ENCODE results near the gene CSF1R. TPM values are rescaled to one million over a fixed set of nuclear protein-coding genes. Genes with fewer than 3 reads are reported as not detected.
"Not testable (repeated sequence)": the region's sequence is repeated elsewhere in the genome, so short reads cannot be mapped to it uniquely, and the experiment has no call there.

Gene CSF1R
- total RNA-seq, 2 donors from 2014 or later: 2.7 to 3.4 TPM

DNA sequence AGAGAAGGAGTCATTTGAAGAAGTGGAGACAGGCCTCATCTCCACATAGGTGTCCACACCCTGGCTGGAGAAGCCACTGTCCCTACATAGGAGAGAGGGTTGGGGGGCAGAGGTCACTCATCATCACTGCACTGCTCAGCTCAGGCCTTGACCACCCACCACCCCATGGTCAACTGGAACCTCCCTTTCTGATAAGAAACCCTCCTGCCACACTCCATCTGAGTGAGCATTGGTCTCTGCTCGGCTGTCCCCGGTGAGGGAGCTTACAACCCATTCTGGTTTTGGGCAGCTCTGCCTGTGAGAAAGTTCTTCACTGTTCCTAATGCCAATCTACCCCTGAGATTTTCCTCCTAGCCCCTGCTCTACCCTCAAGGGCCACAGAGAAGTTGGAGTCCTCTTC is 28.8 kb downstream of the CSF1R start:
- H3K9me3 ChIP-seq (ENCODE audit: control insufficient read depth, low read length, poor library complexity, severe bottlenecking): no peaks in the 10 kb centered on the region
- H3K36me3 Mint-ChIP-seq (ENCODE audit: low read depth): no peaks in the 10 kb centered on the region
- DNase-seq (no peak), ATAC-seq (no peak)
- peaks cover 3% of the 10 kb centered on the region for H3K27me3 Mint-ChIP-seq
- H3K27ac Mint-ChIP-seq: peak overlapping the region; percentile 66
- H3K4me3 Mint-ChIP-seq: no peak overlapping the region
- peaks cover 8% of the 10 kb centered on the region for H3K4me1 Mint-ChIP-seq

GRCh38 chr5:150057052-150057451 is 29.3 kb downstream of the CSF1R start:
- no peak for DNase-seq
- no peaks in the 10 kb centered on the region for H3K36me3 Mint-ChIP-seq (ENCODE audit: low read depth)
- no peak for ATAC-seq
- peak overlapping the region; percentile 66 for H3K27ac Mint-ChIP-seq
- peaks cover 6% of the 10 kb centered on the region for H3K4me1 Mint-ChIP-seq
- H3K9me3 ChIP-seq (ENCODE audit: control insufficient read depth, low read length, poor library complexity, severe bottlenecking): no peaks in the 10 kb centered on the region
- no peak overlapping the region for H3K4me3 Mint-ChIP-seq
- H3K27me3 Mint-ChIP-seq: no peaks in the 10 kb centered on the region

GRCh38 chr5:150056075-150056443 is 30.3 kb downstream of the CSF1R start:
- no peaks in the 10 kb centered on the region for H3K9me3 ChIP-seq (ENCODE audit: control insufficient read depth, low read length, poor library complexity, severe bottlenecking)
- H3K27ac Mint-ChIP-seq: no peak overlapping the region
- H3K27me3 Mint-ChIP-seq: no peaks in the 10 kb centered on the region
- H3K4me1 Mint-ChIP-seq: peaks cover 6% of the 10 kb centered on the region
- H3K36me3 Mint-ChIP-seq (ENCODE audit: low read depth): peaks cover 2% of the 10 kb centered on the region
- H3K4me3 Mint-ChIP-seq: no peak overlapping the region
- DNase-seq (no peak), ATAC-seq (no peak)

- no peak overlapping the region for H3K4me3 Mint-ChIP-seq
- ATAC-seq (no peak), DNase-seq (no peak)
- H3K4me1 Mint-ChIP-seq: peaks cover 6% of the 10 kb centered on the region
- H3K27ac Mint-ChIP-seq: no peak overlapping the region
- no peaks in the 10 kb centered on the region for H3K9me3 ChIP-seq (ENCODE audit: control insufficient read depth, low read length, poor library complexity, severe bottlenecking)
- no peaks in the 10 kb centered on the region for H3K27me3 Mint-ChIP-seq
- H3K36me3 Mint-ChIP-seq (ENCODE audit: low read depth): peaks cover 2% of the 10 kb centered on the region
Observed at GRCh38 chr5:150055326-150056074, 30.9 kb downstream of the CSF1R start.

GRCh38 chr5:150054569-150054968 is 31.8 kb downstream of the CSF1R start:
- peaks cover 5% of the 10 kb centered on the region for H3K36me3 Mint-ChIP-seq (ENCODE audit: low read depth)
- no peak overlapping the region for H3K4me3 Mint-ChIP-seq
- H3K27ac Mint-ChIP-seq: peak overlapping the region; percentile 11
- ATAC-seq (no peak), DNase-seq (no peak)
- H3K4me1 Mint-ChIP-seq: peaks cover 6% of the 10 kb centered on the region
- no peaks in the 10 kb centered on the region for H3K27me3 Mint-ChIP-seq
- H3K9me3 ChIP-seq (ENCODE audit: control insufficient read depth, low read length, poor library complexity, severe bottlenecking): no peaks in the 10 kb centered on the region

- H3K27ac Mint-ChIP-seq: peak overlapping the region; percentile 11
- H3K4me1 Mint-ChIP-seq: peaks cover 6% of the 10 kb centered on the region
- peaks cover 10% of the 10 kb centered on the region for H3K36me3 Mint-ChIP-seq (ENCODE audit: low read depth)
- no peak overlapping the region for H3K4me3 Mint-ChIP-seq
- ATAC-seq (no peak), DNase-seq (no peak)
- H3K27me3 Mint-ChIP-seq: no peaks in the 10 kb centered on the region
- H3K9me3 ChIP-seq (ENCODE audit: control insufficient read depth, low read length, poor library complexity, severe bottlenecking): no peaks in the 10 kb centered on the region
Observed at GRCh38 chr5:150053713-150054392, 32.5 kb downstream of the CSF1R start.

DNA sequence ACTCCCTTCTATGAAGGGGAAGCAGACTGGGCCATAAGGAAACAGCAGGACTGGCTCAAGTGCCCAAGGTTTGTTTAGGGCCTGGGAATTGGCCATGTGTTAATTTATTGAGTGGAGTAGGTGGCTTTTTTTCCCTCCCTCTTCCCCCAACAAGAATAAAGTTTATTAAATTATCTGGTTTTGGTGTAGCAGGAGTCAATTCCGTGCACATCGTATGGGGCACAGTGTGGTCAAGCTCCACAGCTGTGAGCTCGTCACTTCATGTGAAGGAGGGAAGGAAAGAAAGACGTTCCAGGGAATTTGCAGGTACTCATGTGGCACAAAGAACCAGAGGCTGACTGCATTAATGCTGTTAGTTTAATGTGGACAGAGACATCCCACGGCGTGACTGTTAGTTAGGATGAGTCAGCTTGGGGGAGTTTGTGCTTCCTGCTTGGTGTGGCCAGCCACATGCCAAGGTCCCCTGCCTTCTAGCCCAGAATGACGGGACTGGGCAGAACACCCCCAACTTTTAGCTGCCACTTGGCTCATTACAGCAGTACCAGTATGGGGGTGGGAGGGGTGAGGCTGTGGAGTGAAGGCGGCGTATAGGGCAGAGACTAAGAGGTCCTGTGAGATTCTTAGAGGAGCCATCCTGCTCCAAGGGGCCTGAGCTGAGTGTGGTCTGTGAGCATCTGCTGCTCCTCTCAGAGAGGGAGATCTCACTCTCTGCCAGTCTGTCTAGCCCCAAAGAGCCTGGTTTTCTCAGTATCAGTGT is 33.2 kb downstream of the CSF1R start:
- Mint-ChIP-seq H3K4me3 (no peak overlapping the region), H3K27ac (no peak overlapping the region), H3K4me1 (peaks cover 6% of the 10 kb centered on the region), H3K27me3 (no peaks in the 10 kb centered on the region), H3K36me3 (ENCODE audit: low read depth) (peaks cover 12% of the 10 kb centered on the region)
- DNase-seq (no peak), ATAC-seq (no peak)
- H3K9me3 ChIP-seq (ENCODE audit: control insufficient read depth, low read length, poor library complexity, severe bottlenecking): no peaks in the 10 kb centered on the region

GRCh38 chr5:150052226-150052955 is 34.0 kb downstream of the CSF1R start:
- Mint-ChIP-seq H3K27me3 (no peaks in the 10 kb centered on the region), H3K27ac (no peak overlapping the region), H3K36me3 (ENCODE audit: low read depth) (peaks cover 12% of the 10 kb centered on the region), H3K4me1 (peaks cover 4% of the 10 kb centered on the region), H3K4me3 (no peak overlapping the region)
- no peaks in the 10 kb centered on the region for H3K9me3 ChIP-seq (ENCODE audit: control insufficient read depth, low read length, poor library complexity, severe bottlenecking)
- no peak for DNase-seq
- ATAC-seq: no peak

DNA sequence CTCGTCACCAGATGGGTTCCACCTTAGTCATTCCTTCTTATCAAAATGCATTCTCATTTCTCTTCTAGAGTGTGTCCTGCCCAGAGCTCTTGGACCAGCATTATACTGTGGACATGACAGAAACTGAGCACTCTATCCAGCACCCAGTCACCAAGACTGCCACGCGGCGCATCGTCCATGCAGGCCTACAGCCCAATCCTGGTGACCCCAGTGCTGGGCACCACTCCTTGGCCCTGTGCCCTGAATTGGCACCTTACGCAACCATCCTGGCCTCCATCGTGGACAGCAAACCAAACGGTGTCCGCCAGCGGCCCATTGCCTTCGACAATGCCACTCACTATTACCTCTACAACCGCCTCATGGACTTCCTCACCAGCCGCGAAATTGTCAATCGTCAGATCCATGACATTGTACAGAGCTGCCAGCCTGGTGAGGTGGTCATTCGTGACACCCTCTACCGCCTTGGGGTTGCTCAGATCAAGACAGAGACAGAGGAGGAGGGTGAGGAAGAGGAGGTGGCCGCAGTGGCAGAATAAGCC is 34.6 kb downstream of the CSF1R start:
- peaks cover 12% of the 10 kb centered on the region for H3K36me3 Mint-ChIP-seq (ENCODE audit: low read depth)
- ATAC-seq (no peak), DNase-seq (no peak)
- H3K27me3 Mint-ChIP-seq: no peaks in the 10 kb centered on the region
- no peak overlapping the region for H3K4me3 Mint-ChIP-seq
- no peak overlapping the region for H3K27ac Mint-ChIP-seq
- no peaks in the 10 kb centered on the region for H3K9me3 ChIP-seq (ENCODE audit: control insufficient read depth, low read length, poor library complexity, severe bottlenecking)
- H3K4me1 Mint-ChIP-seq: peaks cover 4% of the 10 kb centered on the region

GRCh38 chr5:150050172-150050811 is 36.1 kb downstream of the CSF1R start:
- H3K27me3 Mint-ChIP-seq; H3K4me1 Mint-ChIP-seq; H3K4me3 Mint-ChIP-seq; ATAC-seq; H3K9me3 ChIP-seq (ENCODE audit: control insufficient read depth, low read length, poor library complexity, severe bottlenecking); DNase-seq: not testable (repeated sequence)
- H3K36me3 Mint-ChIP-seq (ENCODE audit: low read depth): peaks cover 12% of the 10 kb centered on the region
- peak overlapping the region; percentile 82 for H3K27ac Mint-ChIP-seq

DNA sequence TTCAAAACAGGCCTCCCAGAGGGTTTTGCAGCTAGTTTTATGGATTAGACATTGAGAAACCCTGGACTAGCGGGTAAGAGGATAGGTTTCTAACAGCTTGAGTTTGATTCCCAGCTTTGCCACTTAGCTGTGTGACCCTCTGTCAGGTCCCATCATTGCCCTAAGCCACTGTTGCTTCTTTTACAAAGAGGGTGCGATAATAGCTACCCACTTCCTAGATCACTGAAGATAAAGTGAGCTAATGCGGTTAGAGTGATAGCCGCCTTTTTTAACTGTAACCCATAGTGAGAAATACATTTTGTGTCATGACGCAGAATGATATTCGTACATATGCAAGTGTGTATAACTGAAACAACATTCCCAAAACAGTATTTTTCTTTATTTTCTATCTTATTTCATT is 40.3 kb downstream of the CSF1R start:
- DNase-seq: no peak
- peak; percentile 45 for ATAC-seq
- H3K4me3 Mint-ChIP-seq: no peak overlapping the region

GRCh38 chr5:150045549-150045948 is 40.8 kb downstream of the CSF1R start:
- H3K9me3 ChIP-seq (ENCODE audit: control insufficient read depth, low read length, poor library complexity, severe bottlenecking): no peaks in the 10 kb centered on the region
- H3K4me3 Mint-ChIP-seq: no peak overlapping the region
- DNase-seq (no peak), ATAC-seq (no peak)
- no peak overlapping the region for H3K27ac Mint-ChIP-seq
- peaks cover 12% of the 10 kb centered on the region for H3K4me1 Mint-ChIP-seq
- peaks cover 19% of the 10 kb centered on the region for H3K36me3 Mint-ChIP-seq (ENCODE audit: low read depth)
- H3K27me3 Mint-ChIP-seq: no peaks in the 10 kb centered on the region

More for the DNA sequence above, 40.3 kb downstream of the CSF1R start:
- Mint-ChIP-seq H3K27ac (no peak overlapping the region), H3K36me3 (ENCODE audit: low read depth) (peaks cover 18% of the 10 kb centered on the region), H3K27me3 (no peaks in the 10 kb centered on the region), H3K4me1 (peaks cover 12% of the 10 kb centered on the region)
- no peaks in the 10 kb centered on the region for H3K9me3 ChIP-seq (ENCODE audit: control insufficient read depth, low read length, poor library complexity, severe bottlenecking)

Measured in T-helper 17 cell (primary cell).